Occipital lobe (tissue), 2 donors: ENCODE data around the gene VIPR2. TPM values are rescaled to one million over a fixed set of nuclear protein-coding genes. Genes with fewer than 3 reads are reported as not detected.
"Not testable (repeated sequence)": the region's sequence is repeated elsewhere in the genome, so short reads cannot be mapped to it uniquely, and the experiment has no call there.

Experiments
- DNase-seq: peaks from one replicate; lab custom pipeline; 2025; lab: John Stamatoyannopoulos, UW
- total RNA-seq: library from RNA; depleted of rRNA; stranded (reverse); fragments of >200 nt; gene quantifications from one replicate; pipeline ENCODE4 v1.2.3, GENCODE V29; 2014

Gene VIPR2
- total RNA-seq, 1 donor from 2014 or later = 0.47 TPM

DNA sequence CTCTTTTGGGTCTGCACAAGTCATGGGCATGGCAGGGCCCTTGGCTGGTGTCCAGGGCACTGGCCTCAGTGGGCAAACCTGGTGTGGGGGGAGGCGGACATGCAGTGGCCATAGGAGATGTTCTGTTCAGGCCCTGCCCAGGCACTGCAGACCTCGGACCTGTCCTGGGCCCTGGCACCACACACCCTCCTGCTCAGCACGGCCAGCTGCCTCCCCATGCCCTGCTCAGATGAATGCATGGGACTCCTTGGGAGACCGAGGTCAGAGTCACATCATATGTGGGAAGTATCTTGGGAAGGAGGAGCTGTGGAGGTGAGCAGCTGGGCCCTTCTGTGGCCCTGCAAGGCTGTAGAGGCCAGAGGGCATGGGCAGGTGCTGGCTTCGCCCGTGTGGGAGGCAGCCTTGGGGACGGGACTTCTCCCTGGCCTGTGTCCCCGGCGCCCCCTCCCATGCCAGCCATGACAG, 130.8 kb downstream of the VIPR2 start:
- DNase-seq = no peak

- no peak for DNase-seq
Measured at GRCh38 chr7:159013181-159013690, 131.4 kb downstream of the VIPR2 start.

DNA sequence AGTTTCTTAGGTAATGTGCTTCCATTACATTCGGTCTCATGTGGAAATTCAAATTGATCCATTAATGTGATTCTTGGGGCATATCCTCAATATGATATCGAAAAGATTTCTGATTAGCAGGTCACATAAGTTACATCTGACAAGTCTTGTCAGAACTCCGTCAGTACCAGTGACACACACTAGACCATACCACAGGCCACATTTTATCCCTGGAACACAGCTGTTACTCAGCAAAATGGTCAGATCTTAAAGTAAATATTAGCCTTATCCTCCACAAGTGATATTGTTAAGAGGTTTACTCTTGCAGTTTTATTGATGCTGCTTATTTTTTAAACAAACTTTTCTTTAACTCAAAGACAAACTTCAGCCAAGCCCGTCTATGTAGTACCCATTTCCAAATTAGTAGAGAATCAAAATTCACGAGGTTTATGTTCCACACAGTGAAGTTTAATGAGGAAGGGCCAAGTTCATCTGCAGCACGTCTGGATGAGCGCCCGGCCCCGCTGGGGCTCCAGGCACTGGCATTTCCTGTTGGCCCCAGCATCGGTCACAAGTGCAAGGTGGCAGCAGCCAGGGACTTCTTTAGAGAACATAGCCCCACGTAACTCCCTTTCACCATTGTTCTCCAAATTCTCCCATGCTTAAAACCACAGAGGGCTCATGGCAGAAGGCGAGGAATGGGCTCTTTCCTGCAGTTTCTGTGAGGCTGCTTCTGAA, 132.2 kb downstream of the VIPR2 start:
- peak; percentile 19 for DNase-seq

DNA sequence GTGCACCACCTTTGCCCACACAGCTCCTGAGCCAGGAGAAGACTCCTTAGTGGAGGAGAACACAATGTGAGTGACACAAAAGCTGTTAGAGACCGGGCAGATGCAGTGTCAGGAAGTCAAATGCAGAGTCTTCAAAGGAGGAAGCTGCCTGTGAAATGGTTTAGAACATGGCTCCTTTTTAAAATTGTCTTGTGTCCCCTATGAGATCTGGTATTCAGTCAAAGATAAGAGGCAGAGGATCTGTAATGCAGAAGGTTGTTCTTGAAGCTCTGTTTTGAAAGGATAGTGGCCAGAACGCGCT, 133.0 kb downstream of the VIPR2 start:
- no peak for DNase-seq

- no peak for DNase-seq
Measured at GRCh38 chr7:159010937-159011721, 133.5 kb downstream of the VIPR2 start.

DNA sequence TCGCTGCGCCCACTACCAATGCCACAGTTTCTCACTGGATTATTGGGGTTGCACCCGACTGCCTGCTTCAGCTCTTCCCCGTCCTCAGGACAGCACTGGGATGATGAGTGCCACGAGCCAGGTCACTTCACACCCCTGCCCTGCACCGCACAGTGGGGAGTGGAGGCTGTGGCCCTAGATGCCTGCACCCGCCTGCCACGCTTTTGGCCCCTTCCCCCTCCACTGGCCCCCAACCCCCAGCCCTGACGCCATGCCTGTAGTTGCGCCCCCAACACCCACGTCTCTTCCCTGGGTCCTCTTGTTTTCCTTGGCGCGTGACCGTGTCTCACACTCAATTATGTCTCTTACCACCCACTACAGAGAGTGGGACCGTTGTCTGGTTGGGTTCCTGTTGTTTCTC, 134.3 kb downstream of the VIPR2 start:
- no peak for DNase-seq

GRCh38 chr7:159009951-159010350, 134.7 kb downstream of the VIPR2 start:
- no peak for DNase-seq

DNA sequence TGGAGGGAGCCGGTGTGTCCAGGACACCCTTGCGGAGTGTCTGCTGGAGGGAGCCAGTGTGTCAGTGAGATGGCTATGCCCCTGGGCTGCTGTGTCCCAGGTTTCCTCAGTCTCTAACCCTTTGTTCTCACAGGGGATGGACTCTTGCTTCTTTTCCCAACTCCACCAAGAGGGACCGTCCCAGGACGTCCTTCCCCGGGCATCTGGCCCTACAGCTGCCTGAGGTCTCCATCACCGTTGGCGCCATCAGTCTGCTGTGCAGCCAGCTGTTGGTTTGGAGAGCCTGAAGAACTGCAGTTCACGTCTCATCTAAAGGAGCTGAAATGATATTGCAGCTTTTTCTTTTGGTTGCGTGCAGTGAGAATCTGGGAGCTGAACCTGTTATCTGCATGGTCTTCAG, 136.2 kb downstream of the VIPR2 start:
- no peak for DNase-seq

DNA sequence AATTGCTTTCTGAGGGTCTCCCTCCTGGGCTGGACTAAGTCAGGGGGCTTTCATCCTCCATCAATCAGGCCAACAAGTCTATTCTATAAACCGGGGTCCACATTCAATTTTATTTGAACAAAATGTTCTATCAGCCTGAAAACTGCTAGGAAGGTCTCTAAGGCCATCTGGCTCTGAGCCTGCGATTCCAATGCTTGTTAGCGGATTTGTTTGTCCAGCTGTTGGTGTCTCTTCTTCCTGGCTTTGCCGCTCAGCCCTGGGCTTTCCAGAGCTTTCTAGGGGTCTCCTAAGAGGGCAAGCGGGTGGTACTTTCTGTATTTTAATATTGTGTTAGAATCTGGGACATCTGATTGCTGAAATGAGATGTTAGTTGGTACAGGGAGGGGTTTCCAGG, 136.7 kb downstream of the VIPR2 start:
- no peak for DNase-seq

- DNase-seq = no peak
Measured at GRCh38 chr7:159007364-159007995, 137.2 kb downstream of the VIPR2 start.

GRCh38 chr7:159006610-159007130, 138.0 kb downstream of the VIPR2 start:
- no peak for DNase-seq

- not testable (repeated sequence) for DNase-seq
Measured at GRCh38 chr7:159006022-159006609, 138.6 kb downstream of the VIPR2 start.

GRCh38 chr7:159005618-159006017, 139.0 kb downstream of the VIPR2 start:
- no peak for DNase-seq

GRCh38 chr7:159004411-159004810, 140.3 kb downstream of the VIPR2 start:
- DNase-seq = no peak

- DNase-seq = no peak
Measured at GRCh38 chr7:159001811-159002210, 142.9 kb downstream of the VIPR2 start.

- no peak for DNase-seq
Measured at GRCh38 chr7:159000859-159001435, 143.7 kb downstream of the VIPR2 start.

GRCh38 chr7:159000070-159000469, 144.6 kb downstream of the VIPR2 start:
- no peak for DNase-seq

GRCh38 chr7:158999496-158999895, 145.2 kb downstream of the VIPR2 start:
- no peak for DNase-seq

GRCh38 chr7:158998261-158998660, 146.4 kb downstream of the VIPR2 start:
- not testable (repeated sequence) for DNase-seq

DNA sequence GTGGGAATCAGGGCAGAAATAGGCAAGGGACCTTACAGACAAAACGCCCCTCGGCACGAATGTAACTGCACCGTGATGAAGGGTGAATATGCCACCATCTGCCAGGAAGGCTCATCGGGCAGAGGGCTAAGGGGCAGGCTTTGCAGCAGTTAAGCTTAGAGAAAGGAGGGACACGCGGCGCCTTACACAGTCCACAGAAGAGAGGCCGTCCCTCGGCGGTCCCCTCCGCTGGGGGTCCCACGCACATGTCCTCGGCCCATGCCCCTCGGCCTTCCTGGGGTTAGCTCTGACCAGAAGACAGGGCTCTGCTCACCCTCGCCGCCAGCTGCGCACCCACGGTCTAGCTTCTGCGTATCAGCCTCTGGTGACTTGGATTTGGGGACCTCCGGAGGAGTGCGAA, 147.2 kb downstream of the VIPR2 start:
- no peak for DNase-seq

DNA sequence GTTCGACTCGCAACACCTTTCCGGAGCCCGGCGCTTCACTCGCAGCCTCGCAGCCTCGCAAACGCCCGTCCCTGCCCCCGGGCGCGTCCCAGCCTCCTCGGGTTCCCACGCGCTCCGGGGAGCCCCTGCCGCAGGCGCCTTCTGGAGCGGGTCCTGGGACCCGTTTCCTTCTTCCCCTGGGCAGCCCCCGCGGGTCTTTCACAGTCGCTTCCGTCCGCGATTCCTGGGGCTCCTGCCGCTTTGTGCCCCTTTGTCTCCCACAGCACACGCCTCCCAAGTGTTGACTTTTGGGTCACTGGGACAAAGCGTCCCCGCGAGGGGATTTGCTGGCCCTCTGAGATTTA, 147.6 kb downstream of the VIPR2 start:
- DNase-seq = no peak
